Keratinocyte (primary cell): Measurements from ENCODE around the gene PEMT.

Experiments used
- EZH2 ChIP-seq: IDR thresholded peaks from one replicate; pipeline ENCODE4 v1.6.1; 2012; ENCODE audit warnings: inconsistent platforms, mild to moderate bottlenecking, low read length, moderate library complexity
- TF ChIP-seq, protein P1 (sequence below), 3 experiments: IDR thresholded peaks in 1 of 3; conservative IDR thresholded peaks in 1 of 3; optimal IDR thresholded peaks in 1 of 3; 2 replicates in 2 of 3; 3 replicates in 1 of 3; pipeline versions ENCODE3 to v1.5.1; 2011; ENCODE audit warnings: low read length in 3 of 3, mild to moderate bottlenecking in 3 of 3, moderate library complexity in 2 of 3, control low read depth in 1 of 3, inconsistent platforms in 1 of 3; ENCODE audit not compliant: insufficient read depth in 2 of 3; ENCODE audit errors: extremely low read depth in 1 of 3

GRCh38 chr17:17569691-17570090, 21.8 kb downstream of the PEMT start:
- no peak for TF ChIP-seq EZH2
- TF ChIP-seq, protein P1, sequence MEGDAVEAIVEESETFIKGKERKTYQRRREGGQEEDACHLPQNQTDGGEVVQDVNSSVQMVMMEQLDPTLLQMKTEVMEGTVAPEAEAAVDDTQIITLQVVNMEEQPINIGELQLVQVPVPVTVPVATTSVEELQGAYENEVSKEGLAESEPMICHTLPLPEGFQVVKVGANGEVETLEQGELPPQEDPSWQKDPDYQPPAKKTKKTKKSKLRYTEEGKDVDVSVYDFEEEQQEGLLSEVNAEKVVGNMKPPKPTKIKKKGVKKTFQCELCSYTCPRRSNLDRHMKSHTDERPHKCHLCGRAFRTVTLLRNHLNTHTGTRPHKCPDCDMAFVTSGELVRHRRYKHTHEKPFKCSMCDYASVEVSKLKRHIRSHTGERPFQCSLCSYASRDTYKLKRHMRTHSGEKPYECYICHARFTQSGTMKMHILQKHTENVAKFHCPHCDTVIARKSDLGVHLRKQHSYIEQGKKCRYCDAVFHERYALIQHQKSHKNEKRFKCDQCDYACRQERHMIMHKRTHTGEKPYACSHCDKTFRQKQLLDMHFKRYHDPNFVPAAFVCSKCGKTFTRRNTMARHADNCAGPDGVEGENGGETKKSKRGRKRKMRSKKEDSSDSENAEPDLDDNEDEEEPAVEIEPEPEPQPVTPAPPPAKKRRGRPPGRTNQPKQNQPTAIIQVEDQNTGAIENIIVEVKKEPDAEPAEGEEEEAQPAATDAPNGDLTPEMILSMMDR (optimal IDR thresholded peaks at IDR 0.05 in 1 of 3, IDR thresholded peaks at IDR 0.05 in 1 of 3, conservative IDR thresholded peaks at IDR 0.05 in 1 of 3; ENCODE audit: extremely low read depth in 1 of 3, insufficient read depth in 2 of 3, low read length in 3 of 3), result no peak
